KMS-11 (cell line): ENCODE measurements around the gene COL1A1.

Experiments
- H2AFZ ChIP-seq: fragments of 200-600 bp; sonication (generic); 2 replicates; pipeline ENCODE4 v1.6.1; 2016; ENCODE audit warnings: antibody characterized with exemption, mixed run types, low read depth
- H3K27ac ChIP-seq: fragments of 200-600 bp; sonication (generic); 2 replicates; pipeline ENCODE4 v1.6.1; 2016; ENCODE audit warnings: mild to moderate bottlenecking, mixed run types
- H3K27me3 ChIP-seq: fragments of 200-600 bp; sonication (generic); 2 replicates; pipeline ENCODE4 v1.6.1; 2017; ENCODE audit warnings: mild to moderate bottlenecking, low read depth, mixed run types, moderate library complexity; ENCODE audit not compliant: insufficient read depth
- H3K36me3 ChIP-seq: fragments of 200-600 bp; sonication (generic); 2 replicates; pipeline ENCODE4 v1.6.1; 2017; ENCODE audit warnings: mild to moderate bottlenecking, mixed run types; ENCODE audit not compliant: insufficient read depth
- H3K4me1 ChIP-seq: fragments of 200-600 bp; sonication (generic); 2 replicates; pipeline ENCODE4 v1.6.1; 2016; ENCODE audit warnings: mild to moderate bottlenecking, low read depth, mixed run types; ENCODE audit not compliant: poor library complexity, severe bottlenecking
- H3K4me2 ChIP-seq: fragments of 200-600 bp; sonication (generic); 2 replicates; pipeline ENCODE4 v1.7.0; 2016; ENCODE audit warnings: mild to moderate bottlenecking, mixed run types
- H3K4me3 ChIP-seq: fragments of 200-600 bp; sonication (generic); IDR thresholded peaks from 2 replicates; pipeline ENCODE4 v1.6.1; 2017; ENCODE audit warnings: low read depth, low read length, mixed read lengths; ENCODE audit not compliant: insufficient read depth
- H3K79me2 ChIP-seq: fragments of 200-600 bp; sonication (generic); 2 replicates; pipeline ENCODE4 v1.6.1; 2016; ENCODE audit warnings: low read depth, mixed run types; ENCODE audit not compliant: insufficient read depth
- H3K9ac ChIP-seq: fragments of 200-600 bp; sonication (generic); 2 replicates; pipeline ENCODE4 v1.6.1; 2016; ENCODE audit warnings: mild to moderate bottlenecking, mixed run types
- H4K20me1 ChIP-seq: fragments of 200-600 bp; sonication (generic); 2 replicates; pipeline ENCODE4 v1.6.1; 2016; ENCODE audit warnings: mild to moderate bottlenecking, mixed run types; ENCODE audit not compliant: insufficient read depth
- TF ChIP-seq, protein P1 (sequence below): fragments of 200-600 bp; sonication (generic); conservative IDR thresholded peaks from 2 replicates; pipeline ENCODE4 v1.6.1; 2017; ENCODE audit warnings: low read depth, mild to moderate bottlenecking, antibody characterized with exemption, low read length, moderate library complexity, mixed read lengths

COL1A1 gene

DNA sequence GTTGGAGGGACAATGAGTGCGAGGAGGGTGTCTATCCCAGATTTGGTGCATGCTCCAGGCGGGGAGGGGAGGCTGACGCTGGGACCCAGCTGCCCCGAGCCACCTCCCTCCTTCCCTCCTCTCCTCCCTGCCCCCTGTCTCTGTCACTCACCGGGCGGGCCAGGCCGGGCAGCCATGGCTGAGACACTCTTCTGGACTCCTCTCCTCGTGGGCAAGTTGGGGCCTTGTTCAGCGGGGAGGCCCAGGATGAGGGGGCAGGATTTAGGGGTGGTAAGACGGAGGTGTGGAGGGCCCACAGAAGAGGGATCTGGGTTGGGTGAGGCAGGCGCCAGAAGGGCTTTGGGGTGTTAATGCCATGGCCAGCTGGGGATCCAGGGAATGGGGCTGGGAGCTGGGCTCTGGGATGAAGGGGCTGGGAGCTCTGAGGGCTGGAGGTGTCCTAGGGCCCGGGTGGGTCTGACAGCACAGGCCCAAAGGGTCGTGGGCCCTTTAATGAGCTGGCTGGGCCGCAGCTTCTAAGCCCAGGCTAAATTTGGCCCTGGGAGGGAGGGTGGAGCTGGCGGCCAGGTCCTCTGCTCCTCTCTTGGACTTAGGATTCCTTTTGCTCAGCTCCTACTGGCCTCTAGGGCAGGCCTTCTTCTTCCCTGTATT lies 35.4 kb downstream of the COL1A1 start, which contains the start of gene SGCA:
Gene SGCA (plus strand): TSS at position 139 of the 651 bp plus-strand sequence. CDS start 36 bp downstream, at position 175.
- Histone ChIP-seq H4K20me1 (no peaks in the 10 kb centered on the region), H3K4me1 (peaks cover 46% of the 10 kb centered on the region), H3K27me3 (no peaks in the 10 kb centered on the region), H3K27ac (no peak within 1 kb of the TSS), H3K79me2 (no peaks in the 10 kb centered on the region), H2AFZ (no peak within 1 kb of the TSS), H3K9ac (no peak within 1 kb of the TSS), H3K4me2 (no peak within 1 kb of the TSS), H3K36me3 (no peaks in the 10 kb centered on the region), H3K4me3 (no peak within 1 kb of the TSS)
- TF ChIP-seq, protein P1, sequence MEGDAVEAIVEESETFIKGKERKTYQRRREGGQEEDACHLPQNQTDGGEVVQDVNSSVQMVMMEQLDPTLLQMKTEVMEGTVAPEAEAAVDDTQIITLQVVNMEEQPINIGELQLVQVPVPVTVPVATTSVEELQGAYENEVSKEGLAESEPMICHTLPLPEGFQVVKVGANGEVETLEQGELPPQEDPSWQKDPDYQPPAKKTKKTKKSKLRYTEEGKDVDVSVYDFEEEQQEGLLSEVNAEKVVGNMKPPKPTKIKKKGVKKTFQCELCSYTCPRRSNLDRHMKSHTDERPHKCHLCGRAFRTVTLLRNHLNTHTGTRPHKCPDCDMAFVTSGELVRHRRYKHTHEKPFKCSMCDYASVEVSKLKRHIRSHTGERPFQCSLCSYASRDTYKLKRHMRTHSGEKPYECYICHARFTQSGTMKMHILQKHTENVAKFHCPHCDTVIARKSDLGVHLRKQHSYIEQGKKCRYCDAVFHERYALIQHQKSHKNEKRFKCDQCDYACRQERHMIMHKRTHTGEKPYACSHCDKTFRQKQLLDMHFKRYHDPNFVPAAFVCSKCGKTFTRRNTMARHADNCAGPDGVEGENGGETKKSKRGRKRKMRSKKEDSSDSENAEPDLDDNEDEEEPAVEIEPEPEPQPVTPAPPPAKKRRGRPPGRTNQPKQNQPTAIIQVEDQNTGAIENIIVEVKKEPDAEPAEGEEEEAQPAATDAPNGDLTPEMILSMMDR = no peak

DNA sequence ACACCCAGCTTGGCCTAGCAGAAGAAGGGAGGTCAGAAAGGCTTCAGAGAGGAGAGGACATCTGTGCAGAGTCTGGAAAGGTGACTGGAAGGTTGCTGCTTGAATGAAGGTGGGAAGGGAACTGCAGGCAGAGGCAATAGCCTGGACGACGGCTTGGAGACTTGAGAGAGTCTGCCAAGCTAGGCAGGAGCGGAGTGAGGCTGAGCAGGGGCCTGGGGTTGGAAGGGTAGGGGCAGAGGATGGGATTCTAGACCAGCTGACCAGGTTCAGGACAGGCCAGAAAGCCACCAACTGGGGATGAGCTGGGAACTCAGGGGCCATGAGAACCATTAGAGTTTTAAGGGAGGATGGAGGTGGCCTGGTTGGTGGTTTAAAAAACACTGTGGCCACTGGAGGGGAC lies 36.0 kb downstream of the COL1A1 start:
- H3K4me1 ChIP-seq = peaks cover 43% of the 10 kb centered on the region
- TF ChIP-seq, protein P1 = no peak
- H3K27me3 ChIP-seq = no peaks in the 10 kb centered on the region
- no peak overlapping the region for H3K9ac ChIP-seq
- H2AFZ ChIP-seq = no peak overlapping the region
- no peak overlapping the region for H3K4me3 ChIP-seq
- H3K36me3 ChIP-seq = no peaks in the 10 kb centered on the region
- no peaks in the 10 kb centered on the region for H4K20me1 ChIP-seq
- no peak overlapping the region for H3K4me2 ChIP-seq
- no peak overlapping the region for H3K27ac ChIP-seq
- H3K79me2 ChIP-seq = no peaks in the 10 kb centered on the region

DNA sequence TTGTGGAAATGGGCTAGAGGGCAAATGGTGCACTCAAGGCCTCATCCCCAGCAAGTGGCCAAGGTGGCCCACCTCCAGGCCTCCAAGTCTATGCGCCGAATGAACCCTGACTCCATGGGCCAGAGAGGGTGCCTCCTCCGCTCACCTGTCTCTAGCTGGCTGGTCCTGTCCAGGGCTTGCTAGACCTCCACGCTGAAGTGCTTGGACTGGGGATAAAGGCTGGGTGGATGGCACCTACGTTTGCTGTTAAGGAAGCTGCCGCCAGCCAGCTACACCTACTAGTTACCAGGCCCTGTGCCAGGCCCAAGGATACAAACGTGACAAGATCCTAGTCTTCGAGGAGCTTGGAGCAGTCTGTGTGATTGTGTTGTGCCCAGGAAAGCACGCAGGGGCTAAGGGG lies 36.4 kb downstream of the COL1A1 start:
- H3K4me3 ChIP-seq = no peak overlapping the region
- H3K27me3 ChIP-seq = no peaks in the 10 kb centered on the region
- peaks cover 39% of the 10 kb centered on the region for H3K4me1 ChIP-seq
- TF ChIP-seq, protein P1 = no peak
- no peaks in the 10 kb centered on the region for H3K79me2 ChIP-seq
- H2AFZ ChIP-seq = no peak overlapping the region
- H3K36me3 ChIP-seq = no peaks in the 10 kb centered on the region
- H3K4me2 ChIP-seq = no peak overlapping the region
- no peaks in the 10 kb centered on the region for H4K20me1 ChIP-seq
- no peak overlapping the region for H3K9ac ChIP-seq
- no peak overlapping the region for H3K27ac ChIP-seq

DNA sequence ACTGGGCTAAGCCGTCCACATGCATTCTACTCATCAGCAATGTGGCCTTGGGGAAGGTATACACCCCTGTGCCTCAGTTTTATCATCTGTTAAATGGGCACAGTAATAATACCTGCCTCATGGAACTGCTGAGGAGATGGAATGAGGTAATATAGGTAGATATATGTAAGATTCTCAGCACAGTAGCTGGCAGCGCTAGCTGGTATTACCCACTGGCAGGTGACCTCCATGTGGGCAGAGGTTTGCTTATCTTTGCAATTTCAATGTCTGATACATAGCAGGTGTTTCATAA lies 36.8 kb downstream of the COL1A1 start:
- no peak overlapping the region for H3K4me2 ChIP-seq
- H3K4me1 ChIP-seq = peaks cover 35% of the 10 kb centered on the region
- no peak overlapping the region for H3K9ac ChIP-seq
- H3K79me2 ChIP-seq = no peaks in the 10 kb centered on the region
- H4K20me1 ChIP-seq = no peaks in the 10 kb centered on the region
- H3K27ac ChIP-seq = no peak overlapping the region
- H3K4me3 ChIP-seq = no peak overlapping the region
- TF ChIP-seq, protein P1 = no peak
- no peaks in the 10 kb centered on the region for H3K27me3 ChIP-seq
- H2AFZ ChIP-seq = no peak overlapping the region
- H3K36me3 ChIP-seq = no peaks in the 10 kb centered on the region
